GM19467 (cell line): Measurements from ENCODE around the gene SAMD4A.

Source experiments
- ATAC-seq: cut with Tn5 transposase; IDR thresholded peaks from one replicate; pipeline ENCODE4 v1.9.1; 2021; ENCODE audit warnings: mild to moderate bottlenecking, moderate library complexity; ENCODE audit not compliant: unreplicated experiment

Gene SAMD4A

DNA sequence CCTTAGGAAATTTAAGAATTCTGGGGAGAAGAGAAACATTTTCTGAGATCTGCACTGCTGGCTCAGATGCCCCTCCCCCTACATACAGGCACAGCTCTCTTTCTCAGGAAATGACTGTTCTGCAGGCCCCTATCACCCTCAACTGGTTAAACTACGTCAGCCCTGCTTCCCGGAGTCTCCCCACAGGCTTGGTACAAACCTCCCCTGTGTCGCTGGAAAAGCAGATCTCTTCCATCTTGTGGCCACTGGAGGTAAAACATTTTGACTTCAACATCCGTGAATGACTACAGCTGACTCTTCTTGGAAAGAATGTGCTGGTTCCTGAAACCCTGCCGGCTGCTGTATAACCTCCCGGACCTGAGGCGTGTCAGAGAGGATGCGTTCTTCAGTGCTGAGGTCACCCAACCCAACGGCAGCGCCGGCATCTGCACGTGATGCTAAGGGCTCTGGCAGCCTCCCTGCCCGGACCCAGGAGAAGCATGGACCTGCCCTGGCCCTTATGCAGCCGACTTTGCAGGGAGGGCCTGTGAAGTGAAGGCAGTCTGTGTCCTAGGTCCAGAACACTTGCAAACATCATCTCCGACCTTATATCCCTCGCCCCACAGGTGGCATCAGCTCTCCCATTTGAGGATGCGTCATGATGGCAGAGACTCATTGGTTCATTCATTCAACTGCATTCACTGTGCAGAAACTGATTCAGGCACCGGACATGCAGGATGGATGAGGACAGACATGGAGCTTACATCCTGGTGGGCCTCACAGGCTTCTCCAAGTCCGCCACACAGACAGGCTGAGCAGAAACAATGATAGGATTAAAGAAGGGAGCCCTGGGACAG is 206.5 kb downstream of the SAMD4A start:
- no peak for ATAC-seq

DNA sequence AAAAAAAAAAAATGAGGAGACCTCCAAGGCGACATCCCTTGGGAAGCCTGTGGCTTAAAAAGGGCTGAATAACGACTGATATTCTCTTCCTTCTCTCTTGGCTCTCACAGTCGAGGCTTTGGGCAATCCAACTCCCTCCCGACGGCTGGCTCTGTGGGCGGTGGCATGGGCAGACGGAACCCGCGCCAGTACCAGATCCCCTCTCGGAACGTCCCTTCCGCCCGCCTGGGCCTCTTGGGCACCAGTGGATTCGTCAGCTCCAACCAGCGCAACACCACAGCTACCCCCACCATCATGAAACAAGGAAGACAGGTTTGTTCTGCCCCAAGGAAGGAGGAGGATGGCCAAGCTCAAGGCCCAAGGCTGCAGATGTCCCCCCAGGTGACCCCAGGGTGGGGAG is 207.9 kb downstream of the SAMD4A start:
- ATAC-seq: no peak

DNA sequence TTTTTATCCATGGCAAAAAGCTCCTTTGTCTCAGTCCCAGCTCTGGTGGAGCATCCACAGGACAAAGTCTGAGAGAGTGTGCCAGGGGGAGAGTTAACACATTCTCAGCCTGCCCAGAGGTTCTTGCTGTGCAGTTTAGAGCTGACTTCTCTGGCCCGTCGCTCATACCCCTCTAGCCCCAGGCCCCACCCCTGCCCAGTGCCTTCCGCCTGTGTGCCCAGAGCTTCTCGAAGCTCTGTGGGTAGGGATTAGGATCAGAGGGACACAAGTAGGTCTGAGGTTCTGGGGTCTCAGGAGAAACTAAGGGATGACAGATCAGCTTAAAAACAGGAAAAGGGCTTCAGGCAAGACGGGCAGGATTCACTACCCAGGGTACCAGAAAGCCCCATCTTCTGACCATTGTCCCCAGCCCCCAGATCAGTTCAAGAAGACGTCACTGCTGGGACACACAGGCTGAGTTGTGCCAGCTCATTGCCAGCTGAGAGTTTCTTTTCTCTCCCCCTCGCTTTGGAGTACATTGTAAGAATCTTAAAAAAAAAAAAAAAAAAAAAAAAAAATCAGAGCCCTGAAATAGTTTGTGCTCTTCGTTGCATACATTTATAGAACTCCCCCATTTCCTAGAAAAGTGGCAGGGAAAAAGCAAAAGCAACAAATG is 208.7 kb downstream of the SAMD4A start:
- ATAC-seq: no peak

DNA sequence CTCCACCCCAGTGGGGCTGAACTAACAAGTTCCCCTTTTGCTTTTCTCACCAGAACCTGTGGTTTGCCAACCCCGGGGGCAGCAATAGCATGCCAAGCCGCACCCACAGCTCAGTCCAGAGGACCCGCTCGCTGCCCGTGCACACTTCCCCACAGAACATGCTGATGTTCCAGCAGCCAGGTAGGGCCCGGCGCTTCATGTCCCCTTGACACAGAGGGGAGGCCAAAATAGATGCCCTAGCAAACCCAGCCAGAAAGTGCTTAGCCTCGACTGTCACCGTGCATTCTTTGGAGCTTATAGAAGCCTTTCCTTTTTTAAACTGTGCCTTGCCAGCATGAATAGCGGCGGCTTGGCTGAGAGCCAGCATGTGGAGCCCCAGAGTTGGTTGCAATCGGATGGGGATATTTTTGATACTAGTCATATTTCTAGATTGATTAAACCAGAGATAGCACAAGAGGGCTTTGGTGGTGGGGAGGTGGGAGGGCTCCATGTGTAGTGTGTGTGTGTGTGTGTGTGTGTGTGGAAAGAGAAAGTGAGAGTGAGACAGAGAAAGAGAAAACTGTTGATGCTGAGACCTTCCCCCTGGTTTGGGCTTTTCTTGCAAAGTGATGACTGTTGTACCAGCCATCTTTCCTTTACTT is 209.6 kb downstream of the SAMD4A start:
- no peak for ATAC-seq

DNA sequence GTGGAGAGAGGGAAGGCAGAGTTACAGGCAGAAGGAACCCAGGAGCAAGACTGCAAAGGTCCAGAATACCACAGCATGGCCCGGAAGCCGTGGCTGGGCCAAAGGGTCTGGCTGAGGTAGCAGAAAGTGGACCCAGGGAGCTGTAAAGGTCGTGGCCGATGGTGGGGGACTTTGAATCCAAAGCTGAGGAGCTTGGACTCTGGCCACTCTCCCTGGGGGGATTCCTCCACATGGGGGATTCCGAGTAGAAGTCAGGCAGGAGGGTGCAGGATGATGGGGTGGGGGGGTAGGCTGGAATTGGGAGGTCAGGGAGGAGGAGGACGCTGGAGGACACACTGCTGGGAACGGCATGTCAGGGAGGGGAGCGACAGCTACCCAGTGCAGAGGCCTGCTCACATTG is 210.5 kb downstream of the SAMD4A start:
- no peak for ATAC-seq

DNA sequence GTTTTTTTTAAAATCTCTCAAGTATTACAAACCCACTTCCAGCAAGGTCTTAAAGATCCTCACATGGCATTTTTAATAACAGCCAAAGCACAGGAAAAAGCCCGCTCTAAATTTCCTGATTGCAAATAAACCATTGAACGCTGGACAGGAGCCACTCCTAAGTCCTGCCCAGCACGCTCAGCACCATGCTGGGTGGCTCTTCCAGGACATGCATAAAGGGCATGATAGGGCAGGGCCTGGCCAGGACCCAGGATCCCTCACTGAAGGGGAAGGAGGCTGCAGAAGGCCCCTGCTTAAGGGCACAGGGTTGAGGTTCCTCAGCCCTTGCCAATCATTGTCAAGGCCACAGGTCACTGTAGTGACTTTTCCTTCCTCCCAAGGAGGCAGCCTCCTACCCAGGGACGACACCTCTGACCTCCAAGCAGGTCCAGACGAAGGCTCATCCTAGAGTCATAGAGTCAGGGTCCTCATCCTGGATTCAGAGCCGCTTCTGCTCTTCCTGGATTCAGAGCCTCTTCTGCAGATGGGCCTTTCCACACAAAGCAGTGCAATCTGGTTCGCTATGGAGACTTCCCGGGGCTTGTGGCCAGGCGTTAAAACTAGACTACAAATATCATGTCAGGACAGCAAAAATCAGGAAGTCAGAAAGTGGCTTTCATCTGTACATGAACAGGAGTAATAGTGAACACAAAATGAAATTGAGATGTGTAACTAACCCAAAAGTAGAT is 211.9 kb downstream of the SAMD4A start:
- ATAC-seq: no peak

DNA sequence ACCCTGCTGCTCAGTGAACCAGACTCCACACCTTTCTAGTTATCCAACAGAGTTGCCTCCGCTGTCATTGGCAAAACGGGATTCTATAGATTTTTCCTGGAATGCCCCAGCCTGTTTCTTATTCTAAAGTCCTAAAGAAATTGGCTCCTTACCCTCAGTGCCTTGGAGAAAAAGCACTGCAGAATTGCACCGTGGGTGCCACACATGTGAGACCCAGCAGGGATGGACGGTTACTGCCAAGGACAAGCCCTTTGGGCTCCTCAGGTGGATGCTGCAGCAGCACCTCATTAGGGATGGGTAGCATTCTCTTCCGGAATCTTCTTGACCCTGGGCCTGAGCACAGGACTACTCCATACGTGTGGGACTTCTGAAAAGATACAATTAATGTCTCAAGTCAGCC is 214.2 kb downstream of the SAMD4A start:
- no peak for ATAC-seq

DNA sequence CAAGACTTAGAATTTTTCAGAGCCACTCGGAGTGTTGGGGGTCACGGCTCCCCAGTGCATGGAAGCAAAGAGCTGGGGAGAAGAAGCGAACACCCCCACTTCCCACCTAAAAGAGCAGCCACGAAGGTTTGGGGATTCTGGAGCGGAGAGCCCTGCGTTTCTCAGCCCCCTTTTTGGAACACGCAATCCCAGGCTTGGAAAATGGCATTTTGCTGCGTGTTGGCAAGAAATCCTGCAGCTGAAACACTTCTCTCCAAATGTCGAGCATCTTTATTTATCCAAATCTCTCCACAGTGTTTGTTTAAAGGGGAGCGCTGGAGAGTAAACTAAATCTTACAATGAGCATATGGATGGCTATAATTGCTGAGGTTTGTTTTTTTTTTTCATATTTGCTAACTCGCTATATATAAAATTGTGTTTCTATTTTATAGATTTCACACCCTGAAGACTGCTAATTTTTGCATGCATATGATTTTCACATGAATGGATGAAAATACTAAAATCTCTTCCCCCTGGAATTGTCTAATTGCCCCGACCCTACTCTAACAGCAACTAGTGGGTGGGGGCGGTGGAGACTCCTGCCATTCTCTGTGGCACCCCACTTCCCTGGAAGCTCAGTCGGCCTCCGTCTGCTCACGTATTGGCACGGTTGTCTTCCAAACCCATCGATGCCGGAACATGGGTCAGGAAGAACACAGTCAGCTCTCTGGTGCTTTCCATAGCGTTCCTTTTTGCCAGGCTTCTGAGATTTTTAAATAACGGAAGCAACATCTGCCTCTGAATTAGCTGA is 215.2 kb downstream of the SAMD4A start:
- ATAC-seq: no peak

DNA sequence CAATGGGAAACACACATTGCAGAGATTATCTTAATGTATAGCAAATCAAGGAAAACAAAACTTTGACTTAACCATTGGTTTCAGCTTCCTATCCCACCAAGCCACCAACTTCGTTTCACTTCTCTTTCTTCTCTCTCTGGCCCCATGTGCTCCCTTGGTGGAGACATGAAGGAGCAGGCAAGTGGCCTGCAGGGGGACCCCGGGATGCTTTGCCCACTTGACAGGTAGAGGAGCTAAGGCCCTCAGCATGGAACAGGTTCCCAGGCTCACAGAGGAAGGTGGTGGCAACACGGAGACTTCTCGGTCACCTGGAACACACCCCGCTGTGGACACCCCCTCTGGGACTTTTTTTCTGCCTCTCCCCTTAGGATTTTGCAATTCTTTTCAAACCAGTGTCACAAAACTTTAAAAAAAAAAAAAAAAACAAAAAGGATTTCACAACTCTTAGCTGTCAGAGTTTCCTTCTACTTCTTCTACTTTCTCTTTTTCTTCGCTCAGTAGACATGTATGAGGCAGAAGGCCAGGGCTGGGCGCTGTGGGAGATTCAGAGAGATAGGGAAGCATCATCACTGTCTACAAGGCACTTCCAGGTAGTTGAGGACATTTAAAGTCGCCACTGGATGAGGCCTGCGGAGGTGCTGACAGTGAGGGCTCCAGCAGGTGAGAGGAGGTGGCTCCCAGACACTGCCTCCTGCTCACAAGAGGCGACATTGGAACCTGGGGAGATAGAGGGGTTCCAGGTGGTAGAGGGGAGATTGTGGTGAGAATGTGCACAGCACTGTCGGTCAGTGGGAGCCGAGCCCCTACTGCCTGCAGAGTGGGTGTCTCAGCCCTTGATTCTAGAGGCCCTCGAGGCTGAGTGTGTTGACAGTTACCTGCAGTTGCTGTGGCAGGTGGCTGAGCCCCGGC is 216.1 kb downstream of the SAMD4A start:
- peak; percentile 91 for ATAC-seq

DNA sequence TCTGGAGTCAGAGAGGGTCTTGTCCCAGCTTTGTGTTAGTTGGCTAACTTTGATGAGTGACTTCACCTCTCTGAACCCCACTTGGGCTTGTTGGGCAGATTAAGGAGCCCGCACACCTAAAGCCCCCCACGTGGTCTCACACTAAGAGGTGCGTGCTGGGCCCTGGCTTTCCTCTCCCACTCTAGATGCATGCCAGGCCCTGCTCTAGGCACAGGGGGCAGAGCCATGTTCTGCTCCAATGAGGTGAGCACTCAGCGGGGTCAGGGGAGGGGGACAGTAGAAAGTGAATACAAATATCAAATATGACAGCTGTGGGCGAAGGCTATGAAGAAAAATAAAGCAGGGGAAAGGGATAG is 216.7 kb downstream of the SAMD4A start:
- no peak for ATAC-seq

DNA sequence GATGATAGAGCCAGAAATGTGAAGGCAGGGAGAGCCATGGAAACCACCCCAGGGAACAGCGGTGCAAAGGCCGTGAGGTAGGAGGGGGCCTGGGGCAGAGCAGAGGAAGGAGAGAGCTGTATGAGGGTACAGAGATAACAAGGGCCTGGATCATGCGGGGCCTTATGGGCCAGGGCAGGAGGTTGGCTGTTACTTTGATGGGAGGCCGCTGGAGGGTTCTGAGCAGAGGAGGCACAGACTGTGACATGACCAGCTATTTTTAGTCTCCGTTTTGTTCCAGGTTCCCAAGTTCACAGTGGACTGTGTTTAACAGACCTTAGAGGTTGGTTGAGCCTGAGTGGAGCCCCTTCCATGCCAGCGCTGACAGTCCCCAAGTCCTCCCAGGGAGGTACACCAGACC is 217.1 kb downstream of the SAMD4A start:
- no peak for ATAC-seq

DNA sequence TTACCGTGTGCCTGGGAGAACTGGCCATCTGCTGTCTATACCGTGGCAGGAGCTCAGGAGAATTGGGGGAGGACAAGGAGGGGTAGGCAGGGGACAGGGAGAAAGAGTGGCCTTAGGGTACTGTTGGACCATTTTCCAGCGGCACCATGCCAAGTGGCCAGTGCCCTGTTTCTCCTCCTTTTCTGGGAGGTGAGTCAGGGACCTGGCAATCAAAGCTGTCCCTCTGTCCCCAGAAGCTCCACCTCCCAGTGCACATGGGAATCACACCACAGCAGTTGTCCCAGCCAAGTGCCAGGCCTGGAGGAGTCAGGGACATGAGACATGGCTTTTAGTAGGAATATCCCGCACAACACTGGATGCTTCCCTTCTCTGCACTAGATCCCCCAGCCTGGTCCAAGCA is 217.7 kb downstream of the SAMD4A start:
- ATAC-seq: no peak

DNA sequence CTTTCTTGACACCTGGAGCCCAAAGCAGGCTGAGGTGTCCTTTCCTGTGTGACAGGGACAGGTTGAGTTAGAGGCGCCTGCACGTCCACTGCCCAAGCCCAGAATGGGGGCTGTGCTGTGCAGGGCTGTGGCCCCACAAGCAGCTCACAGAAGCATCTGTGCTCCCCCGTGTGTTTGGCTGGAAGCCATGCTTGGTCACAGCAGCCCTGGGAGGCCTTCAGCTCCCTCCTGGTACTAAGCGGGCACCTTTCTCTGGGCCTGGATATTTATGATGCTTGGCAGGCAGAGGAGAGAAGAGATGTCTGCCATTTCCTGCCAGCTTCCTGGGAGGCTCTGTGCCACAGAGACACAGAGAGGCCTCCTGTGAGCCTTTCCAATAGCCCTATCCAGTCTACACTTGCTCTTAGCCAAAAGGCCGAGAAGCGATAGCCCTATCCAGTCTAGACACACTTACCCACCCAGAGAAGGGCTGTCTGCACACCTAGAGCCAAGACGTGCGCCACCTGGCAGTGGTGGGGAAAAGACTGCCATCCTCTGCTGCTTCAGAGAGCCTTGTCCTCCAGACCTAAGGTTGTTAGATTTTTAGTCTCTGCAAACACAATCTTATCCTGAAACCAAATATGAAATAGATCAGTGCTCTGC is 218.3 kb downstream of the SAMD4A start:
- no peak for ATAC-seq

DNA sequence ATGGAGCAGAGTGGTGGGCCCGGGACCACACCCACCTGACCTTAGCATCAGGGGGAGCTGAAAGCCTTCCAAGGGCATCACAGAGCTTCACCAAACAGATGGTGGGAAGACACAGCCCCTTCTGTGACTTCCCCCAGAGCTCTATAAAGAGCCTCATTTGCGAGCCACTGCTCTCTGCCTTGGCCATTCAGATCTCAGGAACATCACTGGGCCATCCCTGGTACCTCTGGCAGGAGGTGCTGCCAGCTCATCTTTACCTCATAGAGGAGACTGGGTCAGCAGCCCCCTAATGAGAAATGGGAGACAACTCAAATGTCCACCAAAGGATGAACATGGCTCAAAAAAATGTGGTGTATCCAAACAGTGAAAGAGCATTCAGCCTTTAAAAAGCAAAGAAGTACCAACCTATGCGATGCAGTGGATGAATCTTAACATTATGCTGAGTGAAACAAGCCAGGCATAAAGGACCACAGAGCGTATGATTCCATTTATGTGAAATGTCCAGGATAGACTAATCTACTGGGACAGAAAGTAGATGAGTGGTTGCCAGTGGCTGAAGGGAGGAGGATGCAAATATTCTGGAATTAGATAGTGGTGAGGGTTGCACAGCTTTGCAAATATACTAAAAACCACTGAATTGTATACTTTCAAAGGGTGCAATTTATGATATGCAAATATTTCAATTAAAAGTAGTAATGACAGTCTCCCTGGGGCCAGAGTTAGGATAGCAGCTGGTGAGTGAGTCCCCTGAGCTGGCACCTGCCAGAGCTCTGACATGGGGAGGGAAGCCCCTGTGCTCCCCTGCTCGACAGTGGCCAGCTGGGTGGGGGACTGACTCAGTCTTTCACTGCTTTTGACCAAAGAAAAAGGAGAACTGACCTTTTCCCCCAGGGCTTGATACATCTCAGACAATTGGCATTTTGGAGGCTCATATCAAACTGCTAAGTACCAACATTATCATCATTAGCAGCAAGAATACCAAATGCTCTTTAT is 219.1 kb downstream of the SAMD4A start:
- no peak for ATAC-seq

DNA sequence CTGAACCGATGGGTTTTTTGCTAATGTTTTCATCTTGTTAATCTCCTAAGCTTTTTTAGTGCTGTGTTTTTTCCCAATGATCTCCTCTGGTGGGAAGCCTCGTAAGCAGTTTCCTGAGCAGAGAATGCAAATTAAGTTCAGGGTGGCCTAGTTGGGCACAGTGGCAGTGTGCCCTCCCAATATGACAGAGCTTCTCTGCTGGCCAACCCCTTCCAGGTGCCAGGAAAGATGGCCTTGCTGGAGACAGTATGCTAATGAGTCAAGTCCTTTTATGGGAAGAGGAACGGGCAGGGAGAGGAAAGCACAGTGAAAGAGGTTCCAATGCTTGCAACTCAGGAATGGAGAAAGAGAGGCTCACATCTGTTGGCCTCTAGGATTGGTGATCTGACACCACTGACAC is 219.9 kb downstream of the SAMD4A start:
- no peak for ATAC-seq

DNA sequence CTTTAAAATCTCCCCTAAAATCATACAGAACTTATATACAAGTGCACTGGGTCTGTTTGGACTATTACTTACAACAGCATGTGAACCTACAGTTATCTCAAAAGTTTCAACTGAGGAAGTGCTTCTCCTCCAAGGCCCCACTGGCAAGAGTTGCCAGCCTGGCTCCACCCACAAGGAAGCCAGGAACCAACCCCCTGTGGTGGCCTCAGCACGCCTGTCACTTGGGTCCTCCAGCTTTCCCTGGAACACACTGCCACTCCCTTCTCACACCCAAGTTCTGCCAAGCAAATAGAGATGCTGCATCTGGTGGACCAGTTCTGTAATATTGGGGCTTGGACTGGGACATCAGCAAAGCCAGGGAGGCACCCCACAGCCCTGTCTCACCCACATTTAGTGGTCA is 220.3 kb downstream of the SAMD4A start:
- no peak for ATAC-seq

DNA sequence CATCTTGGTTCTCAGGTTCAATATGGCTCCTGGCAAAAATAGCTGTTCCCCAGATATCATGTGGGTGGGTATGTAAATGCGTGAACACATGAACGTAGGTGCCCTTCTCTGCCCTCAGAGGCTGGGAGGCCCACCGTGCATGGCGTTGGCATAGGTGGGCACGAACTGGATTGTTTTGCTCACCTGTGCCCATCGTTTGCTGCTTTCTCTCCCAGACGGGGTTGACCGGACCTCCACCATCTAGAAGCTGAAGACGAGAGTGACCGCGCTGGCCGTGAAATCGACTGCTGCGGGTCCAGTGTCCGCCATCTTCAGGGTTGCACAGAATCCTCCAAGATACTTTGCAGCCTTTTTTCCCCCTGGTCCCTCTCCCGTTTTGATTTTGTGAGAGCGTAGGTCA is 221.8 kb downstream of the SAMD4A start:
- ATAC-seq: no peak

DNA sequence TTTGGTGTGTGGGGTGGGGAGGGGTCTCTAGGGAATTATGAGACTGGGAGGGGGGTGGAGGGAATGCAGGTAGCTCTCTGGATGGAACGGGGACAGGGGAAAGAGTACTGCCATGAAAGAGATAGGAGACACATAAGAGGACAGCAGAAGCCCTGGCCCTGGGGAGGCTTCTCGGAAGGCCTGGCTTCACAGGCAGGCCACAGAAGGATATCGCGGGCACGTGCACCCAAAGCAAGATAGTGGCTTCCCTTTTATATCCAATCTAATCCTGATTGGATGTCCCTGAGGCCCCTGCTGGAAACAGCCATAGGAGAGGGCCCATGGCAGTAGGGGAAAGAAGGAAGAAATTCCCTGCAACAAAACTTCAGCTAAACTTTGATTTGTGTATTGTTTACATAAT is 222.2 kb downstream of the SAMD4A start:
- ATAC-seq: no peak
